Measurements from ENCODE around the gene TGFBR1.

DNA sequence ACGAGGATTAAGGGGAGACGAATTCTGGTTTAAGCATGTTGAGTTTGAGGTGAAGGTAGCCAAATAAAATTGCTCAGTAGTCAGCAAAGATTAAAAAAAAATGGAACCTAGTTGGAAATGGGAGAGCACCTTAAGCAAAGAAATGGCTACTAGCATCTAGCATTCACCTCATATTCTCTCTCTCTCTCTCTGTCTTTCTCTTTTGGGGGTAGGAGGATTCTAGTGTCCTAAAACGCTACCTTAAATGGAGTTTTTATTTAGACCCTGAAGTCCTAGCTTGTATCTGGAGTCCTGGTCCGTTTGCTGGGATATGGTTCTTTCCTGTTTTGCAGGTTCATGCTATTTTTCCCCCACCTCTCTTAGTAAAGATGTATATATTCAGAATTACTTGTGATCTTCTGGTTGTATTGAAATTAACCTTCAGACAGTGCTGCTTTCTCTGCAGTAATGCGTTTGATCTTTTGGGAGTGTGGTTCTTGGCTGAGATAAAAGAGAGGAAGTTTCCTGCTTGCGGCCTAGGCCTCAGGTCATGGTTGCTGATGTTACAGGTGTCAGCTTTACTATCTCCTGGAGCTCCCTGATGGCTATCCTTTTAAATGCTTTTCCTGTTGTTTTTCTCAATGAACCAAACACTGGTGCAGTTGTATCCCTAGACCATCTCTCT lies 8.0 kb downstream of the TGFBR1 start:
- TF ChIP-seq CTCF (IDR thresholded peaks at IDR 0.05), result no peak
- TF ChIP-seq POLR2A (IDR thresholded peaks at IDR 0.05), result no peak
